RKO (cell line): ENCODE measurements around the gene EML6.

ENCODE experiments used
- DNase-seq: peaks from one replicate; pipeline ENCODE4 v3.0.0-alpha.2; 2016; ENCODE audit warnings: low spot score

EML6 gene

GRCh38 chr2:54945391-54946219 is 222.1 kb downstream of the EML6 start:
- no peak for DNase-seq

DNA sequence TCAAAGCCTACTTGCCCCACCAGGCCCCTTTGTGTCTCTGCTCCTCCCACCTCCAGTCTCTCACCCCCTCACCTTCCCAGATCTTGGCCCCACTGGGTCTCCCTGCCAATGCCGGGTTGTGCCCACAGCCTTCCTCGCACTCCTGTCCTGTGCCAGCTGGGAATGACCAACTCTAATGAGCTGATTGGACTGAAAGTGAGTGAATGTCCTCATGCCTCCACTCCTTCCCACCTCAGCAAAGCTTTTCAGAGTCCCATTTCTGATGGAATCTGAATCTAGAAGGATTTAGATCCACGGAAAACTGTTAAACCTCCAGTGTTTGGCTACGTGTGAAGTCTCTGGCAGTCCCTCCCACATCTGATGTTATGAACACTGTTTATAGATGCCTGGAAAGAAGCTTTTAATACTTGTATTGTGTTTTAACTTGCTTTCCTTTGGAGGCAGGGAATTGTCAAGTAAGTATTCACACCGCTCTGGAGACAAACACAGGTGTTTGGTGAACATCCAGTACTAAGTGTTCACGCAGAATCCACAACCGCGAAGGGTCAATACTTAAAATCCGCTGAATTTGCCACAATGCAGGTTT is 222.9 kb downstream of the EML6 start:
- no peak for DNase-seq

DNA sequence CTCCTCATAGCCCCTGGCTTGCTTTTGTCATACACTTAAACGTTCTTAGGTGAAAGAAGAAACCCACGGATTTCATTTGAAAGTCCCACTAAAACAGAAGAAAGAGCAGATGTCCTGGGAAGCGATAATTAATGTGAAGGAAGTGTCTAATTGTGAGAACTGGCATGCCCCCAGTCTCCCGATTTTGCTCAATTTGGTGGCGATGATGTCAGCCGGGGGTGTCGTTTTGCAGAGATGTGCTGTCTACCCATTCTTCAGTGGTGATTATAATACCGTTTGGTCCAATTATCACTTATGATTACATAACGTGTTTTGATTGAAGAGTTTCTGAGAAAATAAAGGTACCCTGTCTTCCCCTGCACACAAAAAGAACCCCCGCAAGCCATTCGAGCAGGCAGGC is 223.7 kb downstream of the EML6 start:
- DNase-seq = no peak

- no peak for DNase-seq
These were observed 224.2 kb downstream of the EML6 start for GRCh38 chr2:54947646-54948045.

DNA sequence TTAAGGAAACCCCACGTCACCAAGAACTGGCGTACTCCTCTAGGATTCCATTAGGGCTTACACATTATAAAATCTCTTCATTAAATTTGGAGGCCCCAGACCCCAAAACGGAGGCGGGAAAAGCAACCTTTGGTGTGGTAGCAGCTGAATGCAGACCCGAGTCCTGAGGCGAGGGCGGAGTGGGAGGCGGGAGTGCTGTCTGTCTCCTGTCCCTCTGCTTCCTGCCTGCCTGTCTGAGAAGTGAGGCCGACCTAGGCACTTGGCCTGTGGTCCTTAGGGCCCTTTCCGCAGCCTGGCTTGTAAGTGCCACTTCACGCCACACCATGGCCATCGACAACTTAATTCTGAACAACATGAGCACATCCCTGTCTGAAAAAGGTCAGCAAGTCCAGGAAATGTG is 224.7 kb downstream of the EML6 start:
- no peak for DNase-seq

- DNase-seq = no peak
These were observed 226.0 kb downstream of the EML6 start for GRCh38 chr2:54949431-54949830.

DNA sequence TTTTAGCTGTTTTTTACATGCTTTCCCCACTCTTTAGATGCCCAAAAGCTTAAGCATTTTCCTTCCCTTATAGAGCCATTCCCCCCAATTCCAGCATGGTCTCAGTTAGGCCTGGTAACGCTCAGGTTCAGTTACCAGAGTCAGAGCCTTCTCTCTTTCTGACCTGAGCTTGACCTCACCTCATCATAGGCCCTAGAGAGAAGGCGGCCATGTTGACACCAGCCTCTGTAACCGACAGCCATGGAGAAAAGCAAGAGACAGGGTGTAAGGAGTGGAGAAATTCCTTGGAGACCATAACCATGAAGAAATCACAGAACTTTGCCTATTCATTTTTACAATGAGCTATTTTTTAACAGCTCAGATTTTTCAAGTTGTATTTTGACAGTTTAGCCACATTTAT is 227.3 kb downstream of the EML6 start:
- no peak for DNase-seq

DNA sequence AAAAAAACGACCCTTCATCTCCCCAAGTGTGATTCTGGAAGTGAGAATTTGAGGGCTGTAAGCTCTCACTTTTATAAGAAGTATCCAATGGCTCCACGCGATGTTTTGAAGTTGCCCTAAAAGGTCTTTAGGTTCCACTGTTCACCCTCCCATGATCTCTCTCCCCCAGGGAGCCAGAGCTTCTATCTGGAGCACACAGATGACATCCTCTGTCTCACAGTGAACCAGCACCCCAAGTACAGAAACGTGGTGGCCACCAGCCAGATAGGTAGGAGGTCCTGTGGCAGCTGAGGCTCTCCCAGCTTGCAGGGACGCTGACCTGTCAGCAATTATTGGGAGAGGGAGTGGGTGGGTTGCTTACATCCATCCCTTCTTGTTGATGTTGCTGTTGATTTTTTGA is 229.0 kb downstream of the EML6 start:
- DNase-seq = no peak

DNA sequence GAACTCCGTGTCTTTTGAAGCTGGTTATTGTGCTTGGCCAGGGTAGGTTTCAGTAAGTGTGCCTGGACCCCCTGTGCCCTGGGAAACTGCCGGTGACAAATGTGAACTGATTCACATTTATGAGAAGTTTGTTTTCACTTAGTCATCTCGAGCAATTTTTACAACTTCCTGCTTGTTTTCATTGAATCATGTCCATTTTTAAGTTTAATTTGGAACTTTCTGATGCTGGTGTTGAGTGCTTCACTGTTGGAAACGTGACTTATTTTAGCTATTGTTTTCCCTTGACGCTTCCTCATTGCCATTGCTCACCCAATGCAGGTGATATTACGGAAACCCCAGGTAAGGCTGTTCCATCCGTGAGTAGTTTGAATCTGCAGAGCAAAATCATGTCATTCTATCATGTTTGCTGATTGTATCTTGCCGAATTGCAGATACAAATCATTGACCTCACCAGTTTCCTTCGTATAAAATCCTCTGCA is 229.6 kb downstream of the EML6 start:
- DNase-seq = peak; percentile 64

DNA sequence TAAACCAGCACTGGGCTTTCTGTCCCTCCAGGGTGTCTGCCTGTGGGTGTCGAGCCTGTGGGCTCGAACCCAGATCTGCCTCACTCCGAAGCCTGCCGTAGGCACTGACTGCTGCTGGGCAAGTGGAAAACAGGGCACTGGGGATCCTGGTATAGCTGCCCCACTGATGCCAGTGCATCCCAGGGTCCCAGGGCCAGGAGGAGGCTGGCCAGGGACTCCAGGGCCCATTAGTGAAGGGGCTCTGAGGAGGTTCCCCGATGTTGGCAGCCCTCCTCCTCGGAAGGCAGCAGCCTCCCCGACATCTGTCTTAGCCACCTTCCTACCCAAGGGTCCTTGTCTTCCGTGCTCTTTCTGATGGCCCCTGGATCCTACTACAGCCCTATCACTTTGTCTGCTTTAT is 230.7 kb downstream of the EML6 start:
- DNase-seq = no peak

- no peak for DNase-seq
These were observed 231.4 kb downstream of the EML6 start for GRCh38 chr2:54954705-54955357.

GRCh38 chr2:54955358-54956110 is 232.1 kb downstream of the EML6 start:
- no peak for DNase-seq

DNA sequence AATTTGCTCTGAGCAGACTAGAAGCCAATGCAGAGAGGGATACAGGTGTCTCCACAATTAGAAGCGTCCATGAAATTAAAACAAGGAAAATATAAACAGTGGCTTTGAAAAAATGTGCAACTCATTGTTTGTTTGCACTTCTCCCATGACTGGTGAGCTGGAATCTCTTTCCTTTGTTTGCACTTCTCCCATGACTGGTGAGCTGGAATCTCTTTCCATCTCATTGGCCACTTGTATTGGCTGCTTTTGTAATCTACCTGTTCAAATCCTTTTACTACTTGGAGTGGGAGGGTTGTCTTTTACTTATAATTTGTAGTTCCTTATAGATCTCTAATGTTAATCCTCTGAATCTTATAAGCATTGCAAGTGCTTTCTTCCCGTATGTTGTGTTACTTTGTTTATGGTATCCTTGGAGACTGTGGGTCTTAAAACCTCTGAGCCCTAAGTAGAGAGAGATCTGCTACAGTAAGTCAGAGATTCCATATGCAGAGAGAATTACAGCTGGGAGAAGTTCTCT is 232.7 kb downstream of the EML6 start:
- no peak for DNase-seq

- DNase-seq = no peak
These were observed 234.0 kb downstream of the EML6 start for GRCh38 chr2:54957321-54957999.

DNA sequence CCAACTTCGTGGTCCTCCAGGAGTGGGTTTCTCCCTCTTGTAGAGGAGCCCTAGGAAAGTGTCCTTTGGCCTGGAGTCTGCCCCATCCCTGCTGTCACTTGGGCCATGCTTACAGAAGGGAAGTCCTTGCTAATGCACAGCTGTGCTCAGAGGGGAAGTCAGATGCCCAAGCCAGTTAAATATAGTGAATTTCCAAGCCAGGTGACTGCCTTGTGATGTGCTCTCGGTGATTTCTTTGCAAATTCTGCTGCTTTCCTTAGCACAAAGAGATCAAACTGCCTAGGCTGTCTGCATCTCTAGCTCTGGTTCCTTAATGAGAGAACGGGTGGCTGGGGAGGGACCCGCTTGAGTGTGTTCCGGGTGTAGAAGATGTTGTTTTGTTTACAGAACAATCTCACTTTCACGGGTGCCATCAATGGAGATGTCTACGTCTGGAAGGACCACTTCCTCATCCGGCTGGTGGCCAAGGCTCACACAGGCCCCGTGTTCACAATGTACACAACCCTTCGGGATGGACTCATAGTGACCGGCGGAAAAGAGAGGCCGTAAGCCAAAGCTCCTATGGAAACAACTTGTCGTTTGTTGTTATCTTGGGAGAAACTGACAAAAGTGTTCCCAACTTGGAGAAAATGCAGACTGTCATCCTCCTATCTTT is 235.4 kb downstream of the EML6 start:
- DNase-seq = no peak

DNA sequence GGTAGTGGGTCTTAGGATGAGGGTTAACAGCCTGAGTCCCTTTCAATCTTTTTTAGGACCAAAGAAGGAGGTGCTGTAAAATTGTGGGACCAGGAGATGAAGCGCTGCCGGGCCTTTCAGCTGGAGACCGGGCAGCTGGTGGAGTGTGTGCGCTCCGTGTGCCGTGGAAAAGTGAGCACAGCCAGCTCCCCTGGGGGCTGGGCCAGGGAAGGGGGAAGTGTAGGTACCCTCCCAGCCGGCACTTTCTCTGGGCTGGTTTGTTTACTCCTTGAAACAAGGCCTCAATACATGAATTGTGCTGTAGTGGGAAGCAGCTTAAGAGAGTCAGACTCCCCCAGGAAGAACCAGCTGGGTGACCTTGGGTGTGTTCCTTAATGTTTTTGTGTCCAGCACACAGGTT is 236.7 kb downstream of the EML6 start:
- no peak for DNase-seq

GRCh38 chr2:54962511-54962910 is 239.0 kb downstream of the EML6 start:
- DNase-seq = no peak

DNA sequence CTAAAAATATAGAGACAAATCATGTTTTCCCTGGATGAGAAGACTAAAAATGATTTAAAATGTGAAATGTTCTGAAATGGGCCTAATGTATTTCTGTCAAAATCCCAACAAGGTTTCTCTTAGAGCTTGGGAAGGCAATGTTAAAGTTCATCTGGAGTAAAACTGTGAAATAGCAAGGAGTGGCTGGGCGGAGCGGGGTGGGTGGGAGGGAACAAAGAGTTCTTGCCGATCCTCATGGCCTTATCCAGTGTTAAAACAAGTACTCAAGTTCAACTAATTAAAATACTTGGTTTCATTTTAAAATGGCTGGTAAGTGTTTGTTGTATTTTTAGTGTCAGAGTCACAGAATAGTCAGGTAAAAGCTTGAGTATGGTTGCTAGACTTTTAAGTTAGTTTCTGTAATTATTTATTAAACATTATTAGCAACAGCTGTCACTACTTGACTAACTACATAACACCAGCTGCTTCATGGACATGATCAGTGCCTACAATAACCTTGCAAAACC is 239.5 kb downstream of the EML6 start:
- DNase-seq = no peak

- DNase-seq = no peak
These were observed 240.0 kb downstream of the EML6 start for GRCh38 chr2:54963476-54963875.

- DNase-seq = no peak
These were observed 240.8 kb downstream of the EML6 start for GRCh38 chr2:54964271-54964670.

- no peak for DNase-seq
These were observed 241.4 kb downstream of the EML6 start for GRCh38 chr2:54964816-54965215.
